ENCODE data around the gene PPP1R13L.
"Not testable (repeated sequence)": the region's sequence is repeated elsewhere in the genome, so short reads cannot be mapped to it uniquely, and the experiment has no call there.

The PPP1R13L gene

DNA sequence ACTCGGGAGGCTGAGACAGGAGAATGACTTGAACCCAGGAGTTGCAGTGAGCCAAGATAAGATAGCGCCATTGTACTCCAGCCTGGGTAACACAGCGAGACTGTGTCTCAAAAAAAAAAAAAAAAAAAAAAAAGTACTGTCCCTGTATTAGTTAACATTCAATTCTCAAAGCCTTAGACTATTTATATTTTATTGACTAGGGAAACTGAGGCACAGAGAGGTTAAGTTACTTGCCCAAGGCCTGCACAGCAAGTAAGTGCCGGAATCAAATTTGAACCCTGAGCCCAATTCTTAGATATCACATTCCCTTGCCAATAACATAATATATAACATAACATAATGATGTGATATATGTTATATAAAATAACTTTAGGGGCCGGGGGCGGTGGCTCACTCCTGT lies 65.2 kb downstream of the PPP1R13L start:
- POLR2A ChIA-PET = no interaction called here
- CTCF ChIA-PET = no interaction called here
- no peak for DNase-seq (ENCODE audit: extremely low spot score)
- TF ChIP-seq ZNF384 (IDR thresholded peaks at IDR 0.05) (peak; percentile 62), SUZ12 (IDR thresholded peaks at IDR 0.05) (no peak)

DNA sequence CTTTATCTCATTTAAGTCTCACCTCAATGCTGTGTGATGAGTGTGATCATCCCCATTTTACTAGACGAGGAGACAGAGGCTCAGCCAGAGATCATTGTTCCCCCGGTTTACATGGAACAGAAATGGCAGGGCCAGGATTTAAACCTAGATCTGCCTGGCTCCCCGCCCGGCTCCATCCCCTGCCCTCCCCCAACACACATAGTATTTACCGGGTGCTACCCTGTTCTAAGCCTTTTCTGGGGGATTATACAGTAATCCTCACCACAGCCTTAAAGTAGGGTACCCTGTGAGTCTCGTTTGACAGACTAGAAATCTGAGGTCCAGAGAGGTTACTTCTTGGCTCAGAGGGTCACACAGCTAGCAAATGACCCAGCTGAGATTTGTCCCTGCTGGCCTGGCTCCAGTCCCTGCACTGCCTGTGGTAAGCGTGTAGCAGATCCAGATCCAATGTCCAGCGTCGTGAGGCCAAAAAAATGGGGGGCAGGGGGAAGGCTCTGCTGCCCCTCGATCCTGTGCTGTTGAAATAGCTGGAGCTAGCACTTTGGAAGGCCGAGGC lies 68.1 kb downstream of the PPP1R13L start:
- ChIA-PET CTCF (no interaction called here), POLR2A (no interaction called here)
- TF ChIP-seq NFRKB (IDR thresholded peaks at IDR 0.05) = no peak

DNA sequence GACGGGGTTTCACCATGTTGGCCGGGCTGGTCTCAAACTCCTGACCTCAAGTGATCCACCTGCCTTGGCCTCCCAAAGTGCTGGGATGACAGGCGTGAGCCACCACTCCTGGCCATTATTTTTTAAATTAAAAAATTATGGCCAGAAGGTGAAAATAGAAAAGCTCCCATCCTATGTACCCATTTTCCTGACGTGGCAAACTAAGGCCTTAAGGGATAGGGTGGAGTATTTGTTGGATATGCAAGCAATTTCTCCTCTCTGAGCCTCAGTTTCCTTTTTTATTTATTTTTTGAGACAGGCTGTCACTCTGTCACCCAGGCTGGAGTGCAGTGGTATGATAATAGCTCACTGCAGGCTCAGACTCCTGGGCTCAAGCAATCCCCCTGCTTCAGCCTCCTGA lies 70.0 kb downstream of the PPP1R13L start:
- CTCF ChIA-PET; POLR2A ChIA-PET; DNase-seq (ENCODE audit: extremely low spot score): not testable (repeated sequence)

More for the DNA sequence above, 68.1 kb downstream of the PPP1R13L start:
- DNase-seq (ENCODE audit: extremely low spot score) = no peak

DNA sequence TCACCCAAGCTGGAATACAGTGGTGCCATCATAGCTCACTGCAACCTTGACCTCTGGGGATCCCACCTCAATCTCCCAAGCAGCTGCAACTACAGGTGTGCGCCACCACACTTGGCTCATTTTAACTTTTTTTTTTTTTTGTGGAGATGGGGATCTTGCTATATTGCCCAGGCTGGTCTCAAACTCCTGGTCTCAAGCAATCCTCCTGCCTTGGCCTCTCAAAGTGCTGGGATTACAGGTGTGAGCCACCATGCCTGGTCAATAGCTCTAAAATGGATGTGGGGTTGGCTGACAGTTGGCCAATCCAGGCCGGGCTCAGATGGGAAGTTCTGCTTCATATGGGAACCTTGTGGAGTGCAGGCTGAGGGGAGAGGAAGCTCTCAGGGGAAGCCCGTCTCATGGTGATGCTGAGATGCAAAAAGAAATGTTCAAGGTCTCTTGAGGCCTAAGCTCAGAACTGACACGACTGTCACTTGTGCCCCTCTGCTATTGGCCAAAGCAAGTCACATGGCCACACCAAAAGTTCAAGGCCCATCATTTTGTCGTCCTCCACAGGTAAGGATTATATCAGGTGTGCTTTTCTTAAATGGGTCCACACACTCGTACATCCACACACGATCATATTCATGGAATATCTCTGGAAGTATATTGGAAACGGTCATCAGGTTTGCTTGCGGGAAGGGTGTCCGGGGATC lies 71.1 kb downstream of the PPP1R13L start:
- DNase-seq (ENCODE audit: extremely low spot score) = no peak
- ChIA-PET CTCF (interaction anchor here (0.6 to 0.7 kb wide), 2 partner anchors 47 to 64 kb away, joined by 3 to 7 read pairs; no protein-coding TSS in a partner anchor), POLR2A (no interaction called here)
- TF ChIP-seq ARNT (IDR thresholded peaks at IDR 0.05) (no peak), LEF1 (IDR thresholded peaks at IDR 0.05; ENCODE audit: borderline replicate concordance) (no peak), HDGF (IDR thresholded peaks at IDR 0.05; ENCODE audit: borderline replicate concordance) (no peak), CTBP1 (IDR thresholded peaks at IDR 0.05; ENCODE audit: borderline replicate concordance) (peak; percentile 47), BHLHE40 (IDR thresholded peaks at IDR 0.05; ENCODE audit: borderline replicate concordance) (no peak), ZNF384 (IDR thresholded peaks at IDR 0.05) (0 out of 2 replicates have a peak, but pooled peaks have one; percentile 30)

DNA sequence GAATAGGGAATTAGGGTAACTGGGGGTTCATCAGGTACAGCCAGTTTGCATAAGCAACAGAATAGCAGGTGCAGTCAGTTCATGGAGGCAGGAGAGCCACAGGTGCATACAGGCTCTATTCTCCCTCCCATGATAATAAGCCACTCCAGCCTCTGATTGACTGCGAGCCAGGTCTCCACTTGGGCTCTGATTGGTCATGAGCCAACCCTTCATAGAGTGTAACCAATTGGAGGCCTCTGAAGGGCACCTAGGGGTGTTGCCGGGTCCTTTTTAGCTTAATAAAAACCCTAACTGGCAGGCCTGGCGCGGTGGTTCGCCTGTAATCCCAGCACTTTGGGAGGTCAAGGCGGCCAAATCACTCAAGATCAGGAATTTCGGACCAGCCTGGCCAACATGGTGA lies 73.5 kb downstream of the PPP1R13L start:
- TF ChIP-seq, protein P1, sequence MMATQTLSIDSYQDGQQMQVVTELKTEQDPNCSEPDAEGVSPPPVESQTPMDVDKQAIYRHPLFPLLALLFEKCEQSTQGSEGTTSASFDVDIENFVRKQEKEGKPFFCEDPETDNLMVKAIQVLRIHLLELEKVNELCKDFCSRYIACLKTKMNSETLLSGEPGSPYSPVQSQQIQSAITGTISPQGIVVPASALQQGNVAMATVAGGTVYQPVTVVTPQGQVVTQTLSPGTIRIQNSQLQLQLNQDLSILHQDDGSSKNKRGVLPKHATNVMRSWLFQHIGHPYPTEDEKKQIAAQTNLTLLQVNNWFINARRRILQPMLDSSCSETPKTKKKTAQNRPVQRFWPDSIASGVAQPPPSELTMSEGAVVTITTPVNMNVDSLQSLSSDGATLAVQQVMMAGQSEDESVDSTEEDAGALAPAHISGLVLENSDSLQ (IDR thresholded peaks at IDR 0.05) = peak; percentile 95
- TF ChIP-seq ARNT (IDR thresholded peaks at IDR 0.05) = no peak
- POLR2A ChIA-PET = no interaction called here
- CTCF ChIA-PET = no interaction called here
- DNase-seq (ENCODE audit: extremely low spot score) = peak; percentile 61
